ENCODE results near the gene HBM.
"Not testable (repeated sequence)": the region's sequence is repeated elsewhere in the genome, so short reads cannot be mapped to it uniquely, and the experiment has no call there.

Gene HBM

GRCh38 chr16:194516-194915 is 28.7 kb downstream of the HBM start:
- H3K27me3 ChIP-seq = no peaks in the 10 kb centered on the region
- H3K9me3 ChIP-seq = no peaks in the 10 kb centered on the region
- no peak for DNase-seq
- no peak overlapping the region for H3K27ac ChIP-seq
- intact Hi-C loops (cut with DNase I; ENCODE audit: low total_unique reads) = no loop called here
- H3K4me3 ChIP-seq = no peak overlapping the region
- TF ChIP-seq CTCF (IDR thresholded peaks at IDR 0.05) = no peak
- H3K4me1 ChIP-seq = no peaks in the 10 kb centered on the region
- peaks cover 96 to 100% (median 100%) of the 10 kb centered on the region in 3 donors for H3K36me3 ChIP-seq

- no peak for TF ChIP-seq CTCF (IDR thresholded peaks at IDR 0.05)
- peaks cover 84 to 97% (median 89%) of the 10 kb centered on the region in 3 donors for H3K36me3 ChIP-seq
- H3K27ac ChIP-seq = no peak overlapping the region
- H3K27me3 ChIP-seq = no peaks in the 10 kb centered on the region
- no peak overlapping the region for H3K4me3 ChIP-seq
- DNase-seq = no peak
- H3K9me3 ChIP-seq = no peaks in the 10 kb centered on the region
- intact Hi-C loops (cut with DNase I; ENCODE audit: low total_unique reads) = no loop called here
- no peaks in the 10 kb centered on the region for H3K4me1 ChIP-seq
Observed at GRCh38 chr16:200388-200787, 34.6 kb downstream of the HBM start.

GRCh38 chr16:203246-203645 is 37.5 kb downstream of the HBM start:
- no peaks in the 10 kb centered on the region for H3K4me1 ChIP-seq

GRCh38 chr16:204046-204445 is 38.3 kb downstream of the HBM start:
- peaks cover 73 to 97% (median 78%) of the 10 kb centered on the region in 3 donors for H3K36me3 ChIP-seq
- H3K27me3 ChIP-seq; H3K9me3 ChIP-seq; H3K4me3 ChIP-seq; H3K4me1 ChIP-seq; DNase-seq; intact Hi-C loops (cut with DNase I; ENCODE audit: low total_unique reads); H3K27ac ChIP-seq: not testable (repeated sequence)

More at GRCh38 chr16:203246-203645, 37.5 kb downstream of the HBM start:
- DNase-seq = no peak
- no peak overlapping the region for H3K4me3 ChIP-seq
- intact Hi-C loops (cut with DNase I; ENCODE audit: low total_unique reads) = no loop called here
- H3K27me3 ChIP-seq = no peaks in the 10 kb centered on the region
- TF ChIP-seq CTCF (IDR thresholded peaks at IDR 0.05) = no peak
- H3K27ac ChIP-seq = no peak overlapping the region
- H3K9me3 ChIP-seq = no peaks in the 10 kb centered on the region
- H3K36me3 ChIP-seq = peaks cover 77 to 97% (median 86%) of the 10 kb centered on the region in 3 donors

- H3K36me3 ChIP-seq = peaks cover 46 to 100% (median 68%) of the 10 kb centered on the region in 3 donors
- intact Hi-C loops (cut with DNase I; ENCODE audit: low total_unique reads); DNase-seq; H3K4me1 ChIP-seq; H3K9me3 ChIP-seq; H3K4me3 ChIP-seq; H3K27ac ChIP-seq; H3K27me3 ChIP-seq: not testable (repeated sequence)
Observed at GRCh38 chr16:209359-209758, 43.6 kb downstream of the HBM start.

GRCh38 chr16:211631-212180 is 45.9 kb downstream of the HBM start:
- intact Hi-C loops (cut with DNase I; ENCODE audit: low total_unique reads); H3K4me1 ChIP-seq; H3K9me3 ChIP-seq; H3K27ac ChIP-seq; DNase-seq; H3K27me3 ChIP-seq; H3K4me3 ChIP-seq: not testable (repeated sequence)
- H3K36me3 ChIP-seq = peaks cover 47 to 100% (median 65%) of the 10 kb centered on the region in 3 donors

- intact Hi-C loops (cut with DNase I; ENCODE audit: low total_unique reads) = no loop called here
Observed at GRCh38 chr16:212999-213398, 47.2 kb downstream of the HBM start.

More at GRCh38 chr16:212999-213398, 47.2 kb downstream of the HBM start:
- Histone ChIP-seq H3K36me3 (peaks cover 43 to 100% (median 63%) of the 10 kb centered on the region in 3 donors), H3K4me1 (peaks cover 0 to 6% (median 0%) of the 10 kb centered on the region in 4 donors), H3K4me3 (no peak overlapping the region), H3K27ac (no peak overlapping the region), H3K27me3 (no peaks in the 10 kb centered on the region), H3K9me3 (no peaks in the 10 kb centered on the region)
- DNase-seq = no peak
- no peak for TF ChIP-seq CTCF (IDR thresholded peaks at IDR 0.05)

Data from tibial artery (tissue), 4 donors.